Progenitor cell of endocrine pancreas (in vitro differentiated cells): Measurements from ENCODE around the gene TMEM120B. TPM values are rescaled to one million over a fixed set of nuclear protein-coding genes. Genes with fewer than 3 reads are reported as not detected.
"Not testable (repeated sequence)": the region's sequence is repeated elsewhere in the genome, so short reads cannot be mapped to it uniquely, and the experiment has no call there.

Source experiments
- DNase-seq: peaks from one replicate; pipeline ENCODE4 v3.0.0; 2021; ENCODE audit warnings: low spot score; ENCODE audit not compliant: unreplicated experiment
- H3K27ac Mint-ChIP-seq: 2 replicates; pipeline ENCODE4 v1.8.0; 2021; ENCODE audit warnings: mild to moderate bottlenecking, moderate library complexity, mixed read lengths
- H3K27me3 Mint-ChIP-seq: 2 replicates; pipeline ENCODE4 v1.8.0; 2021; ENCODE audit warnings: mixed read lengths
- H3K36me3 Mint-ChIP-seq: 2 replicates; pipeline ENCODE4 v1.8.0; 2022; ENCODE audit warnings: mixed read lengths; ENCODE audit not compliant: insufficient read depth
- H3K4me1 Mint-ChIP-seq: 2 replicates; pipeline ENCODE4 v1.8.0; 2021; ENCODE audit warnings: low read depth, mixed read lengths
- H3K4me3 Mint-ChIP-seq: 2 replicates; pipeline ENCODE4 v1.8.0; 2021; ENCODE audit warnings: low read depth, mild to moderate bottlenecking, moderate library complexity, mixed read lengths
- H3K9me3 Mint-ChIP-seq: 2 replicates; pipeline ENCODE4 v1.8.0; 2021; ENCODE audit warnings: low read depth, mixed read lengths
- CTCF ChIP-seq: fragments of 200-600 bp; sonication (generic); IDR thresholded peaks from one replicate; pipeline ENCODE4 v1.5.0; 2021; ENCODE audit warnings: antibody characterized with exemption, mild to moderate bottlenecking; ENCODE audit not compliant: unreplicated experiment
- total RNA-seq: library from RNA; stranded (reverse); gene quantifications from 2 replicates; pipeline ENCODE4 v1.2.1, GENCODE V29; 2021

The TMEM120B gene
- total RNA-seq, 1 donor from 2014 or later, result 16.1 TPM

DNA sequence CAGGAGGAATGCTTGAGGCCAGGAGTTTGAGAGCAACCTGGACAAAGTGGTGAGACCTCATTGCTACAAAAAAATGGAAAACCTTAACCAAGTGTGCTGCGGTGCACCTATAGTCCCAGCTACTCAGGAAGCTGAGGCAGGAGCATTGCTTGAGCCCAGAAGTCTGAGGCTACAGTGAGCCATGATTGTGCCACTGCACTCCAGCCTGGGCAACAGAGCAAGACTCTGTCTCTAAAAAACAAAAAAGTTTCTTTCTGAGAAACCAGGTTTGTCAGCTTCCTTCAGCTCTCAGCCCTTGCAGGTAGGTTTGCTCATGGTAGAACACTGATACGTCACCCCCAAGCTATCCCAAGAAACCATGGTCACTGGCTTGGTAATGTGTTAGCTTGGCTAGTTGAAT, 23.1 kb upstream of the TMEM120B start:
- H3K27me3 Mint-ChIP-seq, result peaks cover 8% of the 10 kb centered on the region
- H3K36me3 Mint-ChIP-seq, result no peaks in the 10 kb centered on the region
- no peak for DNase-seq
- peaks cover 2% of the 10 kb centered on the region for H3K4me1 Mint-ChIP-seq
- H3K9me3 Mint-ChIP-seq, result no peaks in the 10 kb centered on the region
- H3K4me3 Mint-ChIP-seq, result no peak overlapping the region
- TF ChIP-seq CTCF, result no peak
- no peak overlapping the region for H3K27ac Mint-ChIP-seq

- not testable (repeated sequence) for DNase-seq, H3K9me3 Mint-ChIP-seq, H3K36me3 Mint-ChIP-seq, H3K27ac Mint-ChIP-seq, H3K4me3 Mint-ChIP-seq, H3K4me1 Mint-ChIP-seq, H3K27me3 Mint-ChIP-seq
These were observed 19.8 kb upstream of the TMEM120B start for GRCh38 chr12:121692744-121693143.

GRCh38 chr12:121693155-121693687, 19.3 kb upstream of the TMEM120B start:
- H3K9me3 Mint-ChIP-seq, result no peaks in the 10 kb centered on the region
- no peak for DNase-seq
- peaks cover 8% of the 10 kb centered on the region for H3K27me3 Mint-ChIP-seq
- H3K4me1 Mint-ChIP-seq, result no peaks in the 10 kb centered on the region
- no peak for TF ChIP-seq CTCF
- H3K4me3 Mint-ChIP-seq, result no peak overlapping the region
- no peaks in the 10 kb centered on the region for H3K36me3 Mint-ChIP-seq
- H3K27ac Mint-ChIP-seq, result no peak overlapping the region

DNA sequence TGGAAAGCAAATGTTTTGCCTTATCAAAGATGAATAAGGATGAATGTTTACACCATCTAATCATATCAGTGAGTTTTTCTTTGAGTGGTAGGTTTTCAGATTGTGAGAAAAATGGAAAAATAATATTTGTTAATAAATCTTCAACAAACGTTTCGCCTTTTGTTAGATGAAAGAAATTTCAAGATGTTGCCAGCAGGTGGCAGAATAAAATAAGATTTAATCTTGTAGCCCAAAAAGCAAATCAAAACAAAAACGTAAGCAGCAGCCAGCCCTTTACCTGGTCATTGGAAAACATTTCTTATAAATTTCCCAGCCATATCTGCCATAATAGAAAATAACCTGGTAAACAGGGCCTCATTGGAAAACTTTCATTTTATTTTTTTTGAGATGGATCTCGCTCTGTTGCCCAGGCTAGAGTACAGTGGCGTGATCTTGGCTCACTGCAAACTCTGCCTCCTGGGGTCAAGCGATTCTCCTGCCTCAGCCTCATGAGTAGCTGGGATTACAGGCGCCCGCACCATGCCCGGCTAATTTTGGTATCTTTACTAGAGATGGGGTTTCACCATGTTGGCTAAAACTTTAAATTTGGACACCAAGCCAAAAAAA, 15.4 kb upstream of the TMEM120B start:
- Mint-ChIP-seq H3K27me3 (no peaks in the 10 kb centered on the region), H3K27ac (no peak overlapping the region), H3K4me3 (no peak overlapping the region), H3K4me1 (no peaks in the 10 kb centered on the region), H3K9me3 (no peaks in the 10 kb centered on the region), H3K36me3 (no peaks in the 10 kb centered on the region)
- no peak for DNase-seq
- peak; percentile 68 for TF ChIP-seq CTCF

DNA sequence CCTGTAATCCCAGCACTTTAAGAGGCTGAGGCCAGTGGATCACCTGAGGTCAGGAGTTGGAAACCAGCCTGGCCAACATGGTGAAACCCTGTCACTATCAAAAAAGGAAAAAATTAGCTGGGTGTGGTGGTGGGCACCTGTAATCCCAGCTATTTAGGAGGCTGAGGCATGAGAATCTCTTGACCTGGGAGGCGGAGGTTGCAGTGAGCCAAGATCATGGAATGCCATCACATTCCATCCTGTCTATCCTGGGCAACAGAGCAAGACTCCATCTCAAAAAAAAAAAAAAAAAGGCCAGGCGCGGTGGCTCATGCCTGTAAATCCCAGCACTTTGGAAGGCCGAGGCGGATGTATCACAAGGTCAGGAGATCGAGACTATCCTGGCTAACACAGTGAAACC, 14.7 kb upstream of the TMEM120B start:
- H3K4me3 Mint-ChIP-seq, H3K9me3 Mint-ChIP-seq, H3K27me3 Mint-ChIP-seq, H3K4me1 Mint-ChIP-seq, DNase-seq, H3K36me3 Mint-ChIP-seq, H3K27ac Mint-ChIP-seq: not testable (repeated sequence)

DNA sequence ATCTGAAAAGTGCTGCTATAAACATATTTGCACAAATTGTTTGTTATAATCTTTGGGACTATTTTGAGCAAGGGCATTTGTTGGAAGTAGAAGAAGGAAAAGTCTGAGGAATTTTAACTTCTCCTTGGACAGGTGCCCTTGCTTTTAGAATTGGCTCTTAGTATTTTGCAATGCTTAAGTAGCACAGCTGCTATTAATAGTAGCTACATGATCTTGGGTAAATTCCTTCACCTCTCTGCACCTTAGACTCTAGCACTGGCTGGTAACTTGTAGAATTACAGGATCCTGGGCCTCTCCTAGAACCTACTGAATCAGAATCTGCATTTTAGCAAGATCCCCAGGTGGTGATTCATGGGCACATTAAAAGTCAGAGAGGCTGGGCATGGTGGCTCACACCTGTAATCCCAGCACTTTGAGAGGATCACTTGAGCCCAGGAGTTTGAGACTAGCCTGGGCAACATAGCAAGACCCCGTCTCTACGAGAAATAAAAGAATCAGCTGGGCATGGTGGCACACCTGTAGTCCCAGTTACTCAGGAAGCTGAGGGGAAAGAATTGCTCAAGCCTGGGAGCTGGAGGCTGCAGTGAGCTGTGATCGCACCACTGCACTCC, 10.8 kb upstream of the TMEM120B start:
- no peak for DNase-seq
- H3K4me3 Mint-ChIP-seq, result no peak overlapping the region
- no peaks in the 10 kb centered on the region for H3K4me1 Mint-ChIP-seq
- no peaks in the 10 kb centered on the region for H3K27me3 Mint-ChIP-seq
- no peak overlapping the region for H3K27ac Mint-ChIP-seq
- H3K36me3 Mint-ChIP-seq, result no peaks in the 10 kb centered on the region
- no peak for TF ChIP-seq CTCF
- H3K9me3 Mint-ChIP-seq, result no peaks in the 10 kb centered on the region
